ENCODE results near the gene SRSF7.
"Not testable (repeated sequence)": the region's sequence is repeated elsewhere in the genome, so short reads cannot be mapped to it uniquely, and the experiment has no call there.

DNA sequence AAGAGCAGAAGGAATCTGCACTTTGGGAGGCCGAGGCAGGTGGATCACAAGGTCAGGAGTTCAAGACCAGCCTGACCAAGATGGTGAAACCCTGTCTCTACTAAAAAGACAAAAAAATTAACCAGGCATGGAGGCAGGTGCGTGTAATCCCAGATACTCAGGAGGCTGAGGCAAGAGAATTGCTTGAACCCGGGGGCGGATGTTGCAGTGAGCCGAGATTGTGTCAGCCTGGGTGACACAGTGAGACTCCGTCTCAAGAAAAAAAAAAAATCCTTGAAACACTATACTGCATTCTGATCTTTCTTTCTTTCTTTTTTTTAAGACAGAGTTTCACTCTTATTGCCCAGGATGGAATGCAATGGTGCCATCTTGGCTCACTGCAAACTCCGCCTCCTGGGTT, 43.9 kb upstream of the SRSF7 start:
- TF ChIP-seq, protein P1, sequence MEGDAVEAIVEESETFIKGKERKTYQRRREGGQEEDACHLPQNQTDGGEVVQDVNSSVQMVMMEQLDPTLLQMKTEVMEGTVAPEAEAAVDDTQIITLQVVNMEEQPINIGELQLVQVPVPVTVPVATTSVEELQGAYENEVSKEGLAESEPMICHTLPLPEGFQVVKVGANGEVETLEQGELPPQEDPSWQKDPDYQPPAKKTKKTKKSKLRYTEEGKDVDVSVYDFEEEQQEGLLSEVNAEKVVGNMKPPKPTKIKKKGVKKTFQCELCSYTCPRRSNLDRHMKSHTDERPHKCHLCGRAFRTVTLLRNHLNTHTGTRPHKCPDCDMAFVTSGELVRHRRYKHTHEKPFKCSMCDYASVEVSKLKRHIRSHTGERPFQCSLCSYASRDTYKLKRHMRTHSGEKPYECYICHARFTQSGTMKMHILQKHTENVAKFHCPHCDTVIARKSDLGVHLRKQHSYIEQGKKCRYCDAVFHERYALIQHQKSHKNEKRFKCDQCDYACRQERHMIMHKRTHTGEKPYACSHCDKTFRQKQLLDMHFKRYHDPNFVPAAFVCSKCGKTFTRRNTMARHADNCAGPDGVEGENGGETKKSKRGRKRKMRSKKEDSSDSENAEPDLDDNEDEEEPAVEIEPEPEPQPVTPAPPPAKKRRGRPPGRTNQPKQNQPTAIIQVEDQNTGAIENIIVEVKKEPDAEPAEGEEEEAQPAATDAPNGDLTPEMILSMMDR (IDR thresholded peaks at IDR 0.05): not testable (repeated sequence)
- not testable (repeated sequence) for TF ChIP-seq POLR2A (IDR thresholded peaks at IDR 0.05); POLR2AphosphoS5 (IDR thresholded peaks at IDR 0.05; ENCODE audit: insufficient read depth in 1 of 2, low read depth in 1 of 2)
